Body of pancreas (tissue), 4 donors: ENCODE data around the gene ATXN7L2. TPM values are rescaled to one million over a fixed set of nuclear protein-coding genes. Genes with fewer than 3 reads are reported as not detected.
"Not testable (repeated sequence)": the region's sequence is repeated elsewhere in the genome, so short reads cannot be mapped to it uniquely, and the experiment has no call there.

Experiments used
- ATAC-seq: fragments of 150-250 bp; one replicate; pipeline ENCODE4 v1.9.1; 2016
- DNase-seq, 4 donors: peaks; one replicate each; pipeline ENCODE4 v3.0.0-alpha.2; 2019
- H3K27ac ChIP-seq, 4 donors: fragments of 200-600 bp; sonication (generic); 1 replicate in 3 of 4; 2 replicates in 1 of 4; pipeline versions ENCODE4 v1.5.1 to v1.6.1; 2016 to 2019; ENCODE audit warnings: mild to moderate bottlenecking in 1 of 4, mixed read lengths in 1 of 4, moderate library complexity in 1 of 4
- H3K27me3 ChIP-seq, 2 donors: fragments of 200-600 bp; sonication (generic); one replicate each; pipeline ENCODE4 v1.6.0; 2016; ENCODE audit warnings: mild to moderate bottlenecking in 1 of 2
- H3K36me3 ChIP-seq, 2 donors: fragments of 200-600 bp; sonication (generic); replicated peaks in 1 of 2; 2 replicates each; pipeline ENCODE4 v1.5.1; 2016; ENCODE audit warnings: low read depth in 2 of 2; ENCODE audit not compliant: insufficient read depth in 1 of 2
- H3K4me1 ChIP-seq: fragments of 200-600 bp; sonication (generic); one replicate; pipeline ENCODE4 v1.6.0; 2016
- H3K4me3 ChIP-seq, 2 donors: fragments of 200-600 bp; sonication (generic); 1 replicate in 1 of 2; 2 replicates in 1 of 2; pipeline ENCODE4 v1.5.1; 2016 to 2019
- H3K9me3 ChIP-seq, 3 donors: fragments of 200-600 bp; sonication (generic); 1 replicate in 2 of 3; 2 replicates in 1 of 3; pipeline ENCODE4 v1.5.1; 2016
- CTCF ChIP-seq, 7 experiments: fragments of 450-650 bp in 4 of 7; fragments of 200-600 bp in 3 of 7; sonication (generic) in 3 of 7; IDR thresholded peaks; one replicate each; pipeline ENCODE4 v1.5.1; 2016 to 2019; ENCODE audit warnings: antibody characterized with exemption in 7 of 7
- POLR2A ChIP-seq, 3 donors: fragments of 450-650 bp; IDR thresholded peaks; one replicate each; pipeline ENCODE4 v1.6.1; 2016; ENCODE audit warnings: antibody characterized with exemption in 3 of 3, mild to moderate bottlenecking in 2 of 3
- WGBS, 2 donors: methylation state at CpG; one replicate each; pipeline ENCODE4 v1.1.5; 2017; 5-methylcytosine and 5-hydroxymethylcytosine counted together
- intact Hi-C: fragments of 100-400 bp; cut with DNase I; formaldehyde crosslinking; loops from one replicate; pipeline ENCODE4 v1.15.1; 2023
- total RNA-seq, 2 donors: library from RNA; depleted of rRNA; stranded (reverse); fragments of >200 nt; gene quantifications; one replicate each; pipeline ENCODE4 v1.1.0, GENCODE V29; 2016

ATXN7L2 gene
- total RNA-seq, 2 donors from 2014 or later: 2.6 to 5.9 TPM

GRCh38 chr1:109468061-109468460, 15.6 kb upstream of the ATXN7L2 start:
- TF ChIP-seq POLR2A (IDR thresholded peaks at IDR 0.05) (no peak), CTCF (IDR thresholded peaks at IDR 0.05) (no peak)
- intact Hi-C loops: no loop called here
- H3K4me3 ChIP-seq: no peak overlapping the region
- no peaks in the 10 kb centered on the region for H3K36me3 ChIP-seq
- ATAC-seq (no peak), DNase-seq (no peak)
- no peaks in the 10 kb centered on the region for H3K9me3 ChIP-seq
- H3K27ac ChIP-seq: no peak overlapping the region
- H3K4me1 ChIP-seq: peaks cover 19% of the 10 kb centered on the region
- no peaks in the 10 kb centered on the region for H3K27me3 ChIP-seq
- 86 to 88% methylated on average over 1 of the region's 1 CpG for WGBS, 2 donors

DNA sequence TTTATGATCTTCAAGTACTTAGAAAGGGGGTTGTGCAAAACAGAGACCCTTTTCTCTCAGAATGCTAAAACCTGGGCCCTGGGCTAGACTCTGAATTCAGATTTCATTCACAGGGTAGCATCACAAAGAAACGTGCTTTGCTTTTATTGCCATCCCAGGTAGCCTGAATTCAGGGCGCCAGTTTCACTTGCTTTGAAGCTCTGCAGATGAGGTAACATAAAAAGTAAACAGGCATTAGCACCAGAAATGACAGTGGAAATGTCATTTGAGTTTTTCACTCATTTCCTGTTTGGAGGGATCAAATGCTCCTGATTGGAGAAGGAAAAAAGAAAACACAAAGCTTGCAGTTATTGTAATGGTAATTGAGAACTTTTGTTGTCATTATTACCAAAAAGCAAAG, 14.8 kb upstream of the ATXN7L2 start:
- Histone ChIP-seq H3K4me1 (peaks cover 19% of the 10 kb centered on the region), H3K36me3 (no peaks in the 10 kb centered on the region), H3K4me3 (no peak overlapping the region), H3K27ac (no peak overlapping the region), H3K27me3 (no peaks in the 10 kb centered on the region), H3K9me3 (no peaks in the 10 kb centered on the region)
- ATAC-seq (no peak), DNase-seq (no peak)
- intact Hi-C loops: no loop called here
- TF ChIP-seq POLR2A (IDR thresholded peaks at IDR 0.05) (no peak), CTCF (IDR thresholded peaks at IDR 0.05) (no peak)
- 34 to 35% methylated on average over 2 of the region's 2 CpGs for WGBS, 2 donors

GRCh38 chr1:109470245-109470644, 13.5 kb upstream of the ATXN7L2 start:
- no peaks in the 10 kb centered on the region for H3K27me3 ChIP-seq
- WGBS, 2 donors: 64 to 71% methylated on average over 6 of the region's 6 CpGs
- no peak for ATAC-seq
- H3K9me3 ChIP-seq: no peaks in the 10 kb centered on the region
- intact Hi-C loops: no loop called here
- peaks cover 15% of the 10 kb centered on the region for H3K4me1 ChIP-seq
- no peak for DNase-seq
- no peaks in the 10 kb centered on the region for H3K36me3 ChIP-seq
- H3K4me3 ChIP-seq: no peak overlapping the region
- no peak overlapping the region for H3K27ac ChIP-seq
- TF ChIP-seq CTCF (IDR thresholded peaks at IDR 0.05) (no peak), POLR2A (IDR thresholded peaks at IDR 0.05) (no peak)

- no peak for ATAC-seq
- TF ChIP-seq POLR2A (IDR thresholded peaks at IDR 0.05) (no peak), CTCF (IDR thresholded peaks at IDR 0.05) (no peak)
- 53 to 58% methylated on average over 3 of the region's 3 CpGs for WGBS, 2 donors
Measured at GRCh38 chr1:109472779-109473178, 10.9 kb upstream of the ATXN7L2 start.

DNA sequence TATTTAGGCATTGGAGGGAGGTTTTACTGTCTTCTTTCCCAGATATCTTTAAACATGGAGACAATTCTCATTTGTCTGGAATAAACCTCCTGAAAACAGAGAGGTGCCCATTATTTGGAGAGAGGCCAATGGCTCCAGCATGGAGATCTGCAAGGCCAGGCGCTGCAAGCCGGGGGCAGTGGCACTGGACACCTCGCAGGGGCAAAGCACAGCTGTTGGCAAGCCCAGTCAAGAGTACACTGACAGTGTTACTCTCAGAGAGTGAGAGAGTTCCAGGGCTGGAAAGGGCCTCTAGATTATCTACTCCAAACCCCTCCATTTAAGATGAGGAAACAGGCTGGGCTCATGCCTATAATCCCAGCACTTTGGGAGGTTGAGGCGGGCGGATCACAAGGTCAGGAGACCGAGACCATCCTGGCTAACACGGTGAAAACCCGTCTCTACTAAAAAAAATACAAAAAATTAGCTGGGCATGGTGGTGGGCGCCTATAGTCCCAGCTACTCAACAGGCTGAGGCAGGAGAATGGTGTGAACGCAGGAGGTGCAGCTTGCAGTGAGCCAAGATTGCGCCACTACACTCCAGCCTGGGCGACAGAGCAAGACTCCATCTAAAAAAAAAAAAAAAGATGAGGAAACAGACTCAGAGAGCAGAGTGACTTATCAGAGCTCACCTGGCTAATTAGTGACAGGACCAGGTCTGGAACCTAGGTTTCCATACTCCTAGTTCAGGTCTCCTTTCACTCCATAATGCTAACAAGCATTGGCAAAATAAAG, 10.2 kb upstream of the ATXN7L2 start:
- H3K27ac ChIP-seq, intact Hi-C loops, H3K4me3 ChIP-seq, H3K36me3 ChIP-seq, H3K9me3 ChIP-seq, ATAC-seq, DNase-seq, H3K27me3 ChIP-seq, H3K4me1 ChIP-seq: not testable (repeated sequence)
- 74 to 80% methylated on average over 9 to 12 of the region's 12 CpGs for WGBS, 2 donors

More at GRCh38 chr1:109472779-109473178, 10.9 kb upstream of the ATXN7L2 start:
- no peaks in the 10 kb centered on the region for H3K27me3 ChIP-seq
- no peaks in the 10 kb centered on the region for H3K9me3 ChIP-seq
- H3K27ac ChIP-seq: no peak overlapping the region
- no peaks in the 10 kb centered on the region for H3K36me3 ChIP-seq
- no peak overlapping the region for H3K4me3 ChIP-seq
- no peak for DNase-seq
- intact Hi-C loops: no loop called here
- no peaks in the 10 kb centered on the region for H3K4me1 ChIP-seq
